ENCODE measurements around the gene CTSO.

Gene CTSO

DNA sequence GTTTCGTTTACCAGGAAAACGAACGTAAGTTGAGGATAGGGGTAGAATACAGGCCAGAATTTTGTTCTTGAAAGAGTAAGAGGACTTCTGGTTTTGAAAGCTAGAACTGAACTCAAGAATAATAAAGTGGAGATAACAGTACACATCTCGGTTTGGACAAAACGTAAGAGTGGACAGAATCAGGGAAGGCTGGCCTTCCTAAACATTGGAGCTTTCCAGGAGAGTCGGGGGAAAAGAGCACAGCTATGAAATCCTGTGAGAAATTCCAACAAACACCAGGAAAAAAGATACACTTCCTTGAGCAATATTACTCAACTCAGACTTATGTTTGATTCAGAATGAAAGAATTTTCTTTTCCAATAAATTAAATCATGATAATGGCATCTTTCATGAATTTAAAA is 1.2 kb downstream of the CTSO start (continued):
- TF ChIP-seq, protein P1, sequence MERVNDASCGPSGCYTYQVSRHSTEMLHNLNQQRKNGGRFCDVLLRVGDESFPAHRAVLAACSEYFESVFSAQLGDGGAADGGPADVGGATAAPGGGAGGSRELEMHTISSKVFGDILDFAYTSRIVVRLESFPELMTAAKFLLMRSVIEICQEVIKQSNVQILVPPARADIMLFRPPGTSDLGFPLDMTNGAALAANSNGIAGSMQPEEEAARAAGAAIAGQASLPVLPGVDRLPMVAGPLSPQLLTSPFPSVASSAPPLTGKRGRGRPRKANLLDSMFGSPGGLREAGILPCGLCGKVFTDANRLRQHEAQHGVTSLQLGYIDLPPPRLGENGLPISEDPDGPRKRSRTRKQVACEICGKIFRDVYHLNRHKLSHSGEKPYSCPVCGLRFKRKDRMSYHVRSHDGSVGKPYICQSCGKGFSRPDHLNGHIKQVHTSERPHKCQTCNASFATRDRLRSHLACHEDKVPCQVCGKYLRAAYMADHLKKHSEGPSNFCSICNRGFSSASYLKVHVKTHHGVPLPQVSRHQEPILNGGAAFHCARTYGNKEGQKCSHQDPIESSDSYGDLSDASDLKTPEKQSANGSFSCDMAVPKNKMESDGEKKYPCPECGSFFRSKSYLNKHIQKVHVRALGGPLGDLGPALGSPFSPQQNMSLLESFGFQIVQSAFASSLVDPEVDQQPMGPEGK (CRISPR knock-in tag; IDR thresholded peaks at IDR 0.05; ENCODE audit: borderline replicate concordance), result no peak
- TF ChIP-seq OSR1 (CRISPR knock-in tag; IDR thresholded peaks at IDR 0.05) (no peak), ZFP30 (CRISPR knock-in tag; IDR thresholded peaks at IDR 0.05) (no peak), TCF4 (CRISPR knock-in tag; IDR thresholded peaks at IDR 0.05; ENCODE audit: borderline replicate concordance) (no peak), RARB (CRISPR knock-in tag; IDR thresholded peaks at IDR 0.05) (no peak), ISL1 (CRISPR knock-in tag; IDR thresholded peaks at IDR 0.05) (no peak), GLIS3 (CRISPR knock-in tag; IDR thresholded peaks at IDR 0.05) (no peak)
- TF ChIP-seq, protein P2, sequence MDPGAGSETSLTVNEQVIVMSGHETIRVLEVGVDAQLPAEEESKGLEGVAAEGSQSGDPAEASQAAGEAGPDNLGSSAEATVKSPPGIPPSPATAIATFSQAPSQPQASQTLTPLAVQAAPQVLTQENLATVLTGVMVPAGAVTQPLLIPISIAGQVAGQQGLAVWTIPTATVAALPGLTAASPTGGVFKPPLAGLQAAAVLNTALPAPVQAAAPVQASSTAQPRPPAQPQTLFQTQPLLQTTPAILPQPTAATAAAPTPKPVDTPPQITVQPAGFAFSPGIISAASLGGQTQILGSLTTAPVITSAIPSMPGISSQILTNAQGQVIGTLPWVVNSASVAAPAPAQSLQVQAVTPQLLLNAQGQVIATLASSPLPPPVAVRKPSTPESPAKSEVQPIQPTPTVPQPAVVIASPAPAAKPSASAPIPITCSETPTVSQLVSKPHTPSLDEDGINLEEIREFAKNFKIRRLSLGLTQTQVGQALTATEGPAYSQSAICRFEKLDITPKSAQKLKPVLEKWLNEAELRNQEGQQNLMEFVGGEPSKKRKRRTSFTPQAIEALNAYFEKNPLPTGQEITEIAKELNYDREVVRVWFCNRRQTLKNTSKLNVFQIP (CRISPR knock-in tag; IDR thresholded peaks at IDR 0.05; ENCODE audit: borderline replicate concordance, low read depth), result no peak

GRCh38 chr4:155950461-155950860 is 3.2 kb downstream of the CTSO start:
- no peak for ATAC-seq
- TF ChIP-seq SNAI2 (CRISPR knock-in tag; IDR thresholded peaks at IDR 0.05) (no peak), TCF4 (CRISPR knock-in tag; IDR thresholded peaks at IDR 0.05; ENCODE audit: borderline replicate concordance) (no peak), ESRRG (CRISPR knock-in tag; IDR thresholded peaks at IDR 0.05) (no peak), ISL1 (CRISPR knock-in tag; IDR thresholded peaks at IDR 0.05) (no peak), TSHZ2 (CRISPR knock-in tag; IDR thresholded peaks at IDR 0.05) (no peak), GLIS3 (CRISPR knock-in tag; IDR thresholded peaks at IDR 0.05) (no peak), TOX (CRISPR knock-in tag; IDR thresholded peaks at IDR 0.05; ENCODE audit: borderline replicate concordance) (no peak), RARB (CRISPR knock-in tag; IDR thresholded peaks at IDR 0.05) (no peak), OSR1 (CRISPR knock-in tag; IDR thresholded peaks at IDR 0.05) (no peak), ZC3H10 (CRISPR knock-in tag; IDR thresholded peaks at IDR 0.05) (no peak), ZFP30 (CRISPR knock-in tag; IDR thresholded peaks at IDR 0.05) (no peak), ZNF565 (CRISPR knock-in tag; conservative IDR thresholded peaks at IDR 0.05; ENCODE audit: low read depth) (no peak), ZNF8 (CRISPR knock-in tag; IDR thresholded peaks at IDR 0.05) (no peak), BACH2 (CRISPR knock-in tag; IDR thresholded peaks at IDR 0.05; ENCODE audit: borderline replicate concordance) (no peak)
- TF ChIP-seq, protein P1 (CRISPR knock-in tag; IDR thresholded peaks at IDR 0.05; ENCODE audit: borderline replicate concordance), result no peak
- TF ChIP-seq, protein P3, sequence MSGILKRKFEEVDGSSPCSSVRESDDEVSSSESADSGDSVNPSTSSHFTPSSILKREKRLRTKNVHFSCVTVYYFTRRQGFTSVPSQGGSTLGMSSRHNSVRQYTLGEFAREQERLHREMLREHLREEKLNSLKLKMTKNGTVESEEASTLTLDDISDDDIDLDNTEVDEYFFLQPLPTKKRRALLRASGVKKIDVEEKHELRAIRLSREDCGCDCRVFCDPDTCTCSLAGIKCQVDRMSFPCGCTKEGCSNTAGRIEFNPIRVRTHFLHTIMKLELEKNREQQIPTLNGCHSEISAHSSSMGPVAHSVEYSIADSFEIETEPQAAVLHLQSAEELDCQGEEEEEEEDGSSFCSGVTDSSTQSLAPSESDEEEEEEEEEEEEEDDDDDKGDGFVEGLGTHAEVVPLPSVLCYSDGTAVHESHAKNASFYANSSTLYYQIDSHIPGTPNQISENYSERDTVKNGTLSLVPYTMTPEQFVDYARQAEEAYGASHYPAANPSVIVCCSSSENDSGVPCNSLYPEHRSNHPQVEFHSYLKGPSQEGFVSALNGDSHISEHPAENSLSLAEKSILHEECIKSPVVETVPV (CRISPR knock-in tag; IDR thresholded peaks at IDR 0.05), result no peak
- TF ChIP-seq, protein P2 (CRISPR knock-in tag; IDR thresholded peaks at IDR 0.05; ENCODE audit: borderline replicate concordance, low read depth), result no peak
- TF ChIP-seq, protein P4, sequence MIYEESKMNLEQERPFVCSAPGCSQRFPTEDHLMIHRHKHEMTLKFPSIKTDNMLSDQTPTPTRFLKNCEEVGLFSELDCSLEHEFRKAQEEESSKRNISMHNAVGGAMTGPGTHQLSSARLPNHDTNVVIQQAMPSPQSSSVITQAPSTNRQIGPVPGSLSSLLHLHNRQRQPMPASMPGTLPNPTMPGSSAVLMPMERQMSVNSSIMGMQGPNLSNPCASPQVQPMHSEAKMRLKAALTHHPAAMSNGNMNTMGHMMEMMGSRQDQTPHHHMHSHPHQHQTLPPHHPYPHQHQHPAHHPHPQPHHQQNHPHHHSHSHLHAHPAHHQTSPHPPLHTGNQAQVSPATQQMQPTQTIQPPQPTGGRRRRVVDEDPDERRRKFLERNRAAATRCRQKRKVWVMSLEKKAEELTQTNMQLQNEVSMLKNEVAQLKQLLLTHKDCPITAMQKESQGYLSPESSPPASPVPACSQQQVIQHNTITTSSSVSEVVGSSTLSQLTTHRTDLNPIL (CRISPR knock-in tag; IDR thresholded peaks at IDR 0.05; ENCODE audit: low read depth), result no peak

Data from SK-N-SH treated with all-trans-retinoic acid at 6 μM for 48 hours (cell line).